Activated T-cell treated with anti-CD3 and anti-CD28 coated beads, Interleukin-2, amount 50 U/mL, for 4 hours (primary cell): ENCODE results near the gene MKRN2OS. TPM values are rescaled to one million over a fixed set of nuclear protein-coding genes. Genes with fewer than 3 reads are reported as not detected.
A peak's percentile ranks its signal among the peaks of the same experiment; 100 is the strongest.

ENCODE experiments used
- ATAC-seq, 2 donors: fragments of 200-7000 bp; cut with Tn5 transposase; one replicate each; pipeline ENCODE4 v1.10.0; 2021
- DNase-seq: peaks from one replicate; pipeline ENCODE4 v3.0.0-alpha.2; 2020
- H3K27me3 Mint-ChIP-seq: one replicate; pipeline ENCODE4 v1.8.0; 2021; ENCODE audit warnings: low read depth, mixed read lengths
- H3K36me3 Mint-ChIP-seq: one replicate; pipeline ENCODE4 v1.8.0; 2022; ENCODE audit warnings: mixed read lengths; ENCODE audit not compliant: insufficient read depth
- H3K4me1 Mint-ChIP-seq: one replicate; pipeline ENCODE4 v1.8.0; 2021; ENCODE audit warnings: low read depth, mixed read lengths
- H3K4me3 Mint-ChIP-seq: one replicate; pipeline ENCODE4 v1.8.0; 2021; ENCODE audit warnings: mild to moderate bottlenecking, moderate library complexity, mixed read lengths
- H3K9me3 Mint-ChIP-seq: one replicate; pipeline ENCODE4 v1.8.0; 2021; ENCODE audit warnings: mixed read lengths
- total RNA-seq, 3 donors: library from RNA; stranded (reverse); gene quantifications; one replicate each; pipeline ENCODE4 v1.2.1, GENCODE V29; 2021

Gene MKRN2OS
- total RNA-seq, 3 donors from 2014 or later, result not detected

- Mint-ChIP-seq H3K36me3 (peaks cover 65% of the 10 kb centered on the region), H3K27me3 (no peaks in the 10 kb centered on the region), H3K9me3 (peaks cover 9% of the 10 kb centered on the region), H3K4me1 (no peaks in the 10 kb centered on the region), H3K4me3 (no peak overlapping the region)
- DNase-seq (no peak), ATAC-seq (no peak)
Measured at GRCh38 chr3:12578742-12579141, 33.4 kb upstream of the MKRN2OS start.

- no peak overlapping the region for H3K4me3 Mint-ChIP-seq
Measured at GRCh38 chr3:12577379-12577778, 32.1 kb upstream of the MKRN2OS start.

GRCh38 chr3:12574661-12575060 lies 29.4 kb upstream of the MKRN2OS start:
- H3K4me1 Mint-ChIP-seq, result no peaks in the 10 kb centered on the region
- no peak overlapping the region for H3K4me3 Mint-ChIP-seq
- H3K27me3 Mint-ChIP-seq, result no peaks in the 10 kb centered on the region
- ATAC-seq (no peak), DNase-seq (no peak)
- peaks cover 80% of the 10 kb centered on the region for H3K36me3 Mint-ChIP-seq
- H3K9me3 Mint-ChIP-seq, result peaks cover 9% of the 10 kb centered on the region

More at GRCh38 chr3:12577379-12577778, 32.1 kb upstream of the MKRN2OS start:
- H3K9me3 Mint-ChIP-seq, result peaks cover 9% of the 10 kb centered on the region
- no peaks in the 10 kb centered on the region for H3K4me1 Mint-ChIP-seq
- no peaks in the 10 kb centered on the region for H3K27me3 Mint-ChIP-seq
- peaks cover 68% of the 10 kb centered on the region for H3K36me3 Mint-ChIP-seq
- DNase-seq (no peak), ATAC-seq (no peak)

- Mint-ChIP-seq H3K36me3 (peaks cover 77% of the 10 kb centered on the region), H3K27me3 (no peaks in the 10 kb centered on the region), H3K4me1 (no peaks in the 10 kb centered on the region), H3K4me3 (no peak overlapping the region), H3K9me3 (peaks cover 9% of the 10 kb centered on the region)
- no peak for ATAC-seq
- DNase-seq, result no peak
Measured at GRCh38 chr3:12574131-12574530, 28.8 kb upstream of the MKRN2OS start.

GRCh38 chr3:12571986-12572385 lies 26.7 kb upstream of the MKRN2OS start:
- DNase-seq, result no peak
- no peak for ATAC-seq
- Mint-ChIP-seq H3K36me3 (peaks cover 62% of the 10 kb centered on the region), H3K4me3 (no peak overlapping the region), H3K9me3 (peaks cover 5% of the 10 kb centered on the region), H3K4me1 (peaks cover 5% of the 10 kb centered on the region), H3K27me3 (no peaks in the 10 kb centered on the region)

- DNase-seq (no peak), ATAC-seq (no peak)
- Mint-ChIP-seq H3K27me3 (no peaks in the 10 kb centered on the region), H3K4me3 (no peak overlapping the region), H3K4me1 (peaks cover 15% of the 10 kb centered on the region), H3K9me3 (peaks cover 10% of the 10 kb centered on the region), H3K36me3 (peaks cover 55% of the 10 kb centered on the region)
Measured at GRCh38 chr3:12569836-12570235, 24.5 kb upstream of the MKRN2OS start.

- peaks cover 14% of the 10 kb centered on the region for H3K9me3 Mint-ChIP-seq
- peaks cover 20% of the 10 kb centered on the region for H3K4me1 Mint-ChIP-seq
- ATAC-seq, result no peak
- DNase-seq, result no peak
- no peaks in the 10 kb centered on the region for H3K27me3 Mint-ChIP-seq
- no peak overlapping the region for H3K4me3 Mint-ChIP-seq
- H3K36me3 Mint-ChIP-seq, result peaks cover 51% of the 10 kb centered on the region
Measured at GRCh38 chr3:12568747-12569146, 23.4 kb upstream of the MKRN2OS start.

- no peak overlapping the region for H3K4me3 Mint-ChIP-seq
- peaks cover 23% of the 10 kb centered on the region for H3K4me1 Mint-ChIP-seq
- ATAC-seq (no peak), DNase-seq (no peak)
- H3K36me3 Mint-ChIP-seq, result peaks cover 41% of the 10 kb centered on the region
- H3K9me3 Mint-ChIP-seq, result peaks cover 14% of the 10 kb centered on the region
- no peaks in the 10 kb centered on the region for H3K27me3 Mint-ChIP-seq
Measured at GRCh38 chr3:12566976-12567375, 21.7 kb upstream of the MKRN2OS start.

GRCh38 chr3:12562451-12562850 lies 17.2 kb upstream of the MKRN2OS start:
- ATAC-seq, result no peak
- Mint-ChIP-seq H3K27me3 (no peaks in the 10 kb centered on the region), H3K9me3 (peaks cover 14% of the 10 kb centered on the region), H3K36me3 (peaks cover 21% of the 10 kb centered on the region), H3K4me1 (peaks cover 61% of the 10 kb centered on the region), H3K4me3 (no peak overlapping the region)
- DNase-seq, result no peak

GRCh38 chr3:12561397-12561796 lies 16.1 kb upstream of the MKRN2OS start:
- Mint-ChIP-seq H3K4me3 (no peak overlapping the region), H3K36me3 (peaks cover 16% of the 10 kb centered on the region), H3K9me3 (peaks cover 11% of the 10 kb centered on the region), H3K4me1 (peaks cover 59% of the 10 kb centered on the region), H3K27me3 (no peaks in the 10 kb centered on the region)
- DNase-seq (no peak), ATAC-seq (no peak)

GRCh38 chr3:12560505-12561190 lies 15.3 kb upstream of the MKRN2OS start:
- peaks cover 60% of the 10 kb centered on the region for H3K4me1 Mint-ChIP-seq
- DNase-seq, result no peak
- peak overlapping the region; percentile 25 for H3K4me3 Mint-ChIP-seq

GRCh38 chr3:12559520-12559919 lies 14.2 kb upstream of the MKRN2OS start:
- peaks cover 1% of the 10 kb centered on the region for H3K9me3 Mint-ChIP-seq
- no peak for ATAC-seq
- peaks cover 3% of the 10 kb centered on the region for H3K36me3 Mint-ChIP-seq

More at GRCh38 chr3:12560505-12561190, 15.3 kb upstream of the MKRN2OS start:
- peak in 1 of 2 donors; percentile 16 for ATAC-seq
- Mint-ChIP-seq H3K27me3 (peaks cover 4% of the 10 kb centered on the region), H3K36me3 (peaks cover 11% of the 10 kb centered on the region), H3K9me3 (peaks cover 6% of the 10 kb centered on the region)

GRCh38 chr3:12558706-12559105 lies 13.4 kb upstream of the MKRN2OS start:
- ATAC-seq (no peak), DNase-seq (no peak)
- Mint-ChIP-seq H3K36me3 (no peaks in the 10 kb centered on the region), H3K4me1 (peaks cover 59% of the 10 kb centered on the region), H3K9me3 (no peaks in the 10 kb centered on the region), H3K4me3 (peak overlapping the region; percentile 90), H3K27me3 (peaks cover 19% of the 10 kb centered on the region)

More at GRCh38 chr3:12559520-12559919, 14.2 kb upstream of the MKRN2OS start:
- H3K4me1 Mint-ChIP-seq, result peaks cover 55% of the 10 kb centered on the region
- H3K27me3 Mint-ChIP-seq, result peaks cover 12% of the 10 kb centered on the region
- no peak for DNase-seq
- H3K4me3 Mint-ChIP-seq, result no peak overlapping the region

GRCh38 chr3:12557473-12558100 lies 12.3 kb upstream of the MKRN2OS start:
- Mint-ChIP-seq H3K4me3 (peak overlapping the region; percentile 90), H3K27me3 (peaks cover 28% of the 10 kb centered on the region), H3K4me1 (peaks cover 60% of the 10 kb centered on the region), H3K9me3 (no peaks in the 10 kb centered on the region), H3K36me3 (no peaks in the 10 kb centered on the region)
- ATAC-seq, result no peak
- no peak for DNase-seq
